Hematopoietic multipotent progenitor cell (in vitro differentiated cells): ENCODE measurements around the gene NHSL1. TPM values are rescaled to one million over a fixed set of nuclear protein-coding genes. Genes with fewer than 3 reads are reported as not detected.

Source experiments
- DNase-seq, 3 donors: peaks; one replicate each; pipeline ENCODE4 v3.0.0-alpha.2; 2011 to 2015; ENCODE audit warnings: low read depth in 2 of 3, low spot score in 2 of 3
- small RNA-seq: library from RNA; depleted of rRNA; stranded (forward); fragments of <200 nt; gene quantifications from one replicate; pipeline ENCODE3, GENCODE V24; 2012
- total RNA-seq: library from RNA; depleted of rRNA; stranded (reverse); fragments of >200 nt; gene quantifications from one replicate; pipeline ENCODE4 v1.2.3, GENCODE V29; 2012

Gene NHSL1
- total RNA-seq, 1 donor, result 1.6 TPM

DNA sequence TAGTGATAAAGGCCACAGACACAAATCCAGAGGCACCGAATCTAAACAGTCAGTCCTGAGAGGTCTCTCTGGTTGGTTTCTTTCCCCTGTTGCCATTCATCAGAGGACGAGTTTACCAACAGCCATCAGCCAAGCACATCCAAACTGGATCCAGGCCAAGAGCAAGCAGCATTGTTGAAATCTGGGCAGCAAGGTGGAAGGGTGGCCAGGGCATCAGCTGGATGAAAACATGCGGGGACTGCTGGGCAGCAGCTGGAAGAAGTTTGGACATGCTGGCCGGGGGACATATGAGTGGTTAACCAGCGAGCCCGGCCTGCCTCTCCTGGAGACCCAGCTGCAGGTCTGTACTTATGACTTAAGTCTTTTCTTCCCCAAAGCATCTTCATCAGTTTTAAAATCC is 121.5 kb downstream of the NHSL1 start, which contains the start of gene SMIM28:
TSS of gene SMIM28 (plus strand) at position 62 of the 400 bp plus-strand sequence. CDS start at position 230, 168 bp downstream.
- DNase-seq, result no peak

- no peak for DNase-seq
Observed at GRCh38 chr6:138377042-138377441, 122.3 kb downstream of the NHSL1 start.

DNA sequence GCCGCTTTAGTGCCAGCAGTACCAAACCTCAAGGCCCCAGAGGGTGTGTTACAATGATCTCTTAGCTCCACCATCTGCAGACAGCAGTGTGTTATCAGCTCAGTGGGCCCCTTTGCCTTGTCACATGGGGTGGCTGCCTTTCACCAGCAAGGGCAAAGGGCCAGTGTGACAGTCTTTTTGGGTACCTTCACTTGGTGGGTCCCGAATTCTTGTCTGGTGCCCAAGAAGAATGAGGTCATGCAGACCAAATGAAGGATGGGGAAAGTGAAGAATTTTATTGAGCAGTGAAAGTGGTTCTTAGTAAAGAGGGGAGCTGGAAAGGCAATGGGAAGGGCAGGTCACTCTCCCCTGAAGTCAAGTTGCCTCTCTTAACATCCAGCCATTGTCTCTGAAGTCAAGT is 124.5 kb downstream of the NHSL1 start:
- DNase-seq, result no peak

DNA sequence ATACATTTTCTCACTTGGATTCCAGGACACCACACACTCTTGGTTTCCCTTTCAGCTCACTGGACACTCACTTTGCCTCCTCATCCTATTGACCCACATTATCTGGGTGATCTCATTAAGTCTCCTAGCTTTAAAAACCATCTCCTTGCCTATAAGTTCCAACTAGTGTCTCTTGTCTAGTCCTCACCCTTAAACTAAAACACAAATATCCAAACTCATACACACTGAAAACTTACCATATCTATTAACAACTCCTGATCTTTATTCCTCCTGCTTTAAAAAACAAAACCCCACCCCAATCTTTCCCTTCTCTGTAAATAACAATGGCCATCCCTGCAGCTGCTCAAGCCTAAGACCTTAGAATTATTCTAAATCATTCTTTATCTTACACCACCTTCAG is 125.1 kb downstream of the NHSL1 start:
- no peak for DNase-seq

GRCh38 chr6:138372711-138373463 is 126.4 kb downstream of the NHSL1 start:
- DNase-seq, result peak in 2 of 3 donors; percentile 32 to 44

Small RNAs within 50 kb of the gene (small RNA-seq; reads per million reads assigned to genes)
- gene AL031003.1 (not detected), gene AL391669.1 (not detected), gene MIR3145 (not detected)

Other genes starting within 250 kb of the NHSL1 start
- gene SMIM28, start 121.6 kb downstream of the NHSL1 start, total RNA-seq, result not detected
- gene HEBP2, start 95.3 kb downstream of the NHSL1 start, total RNA-seq, result 11.6 TPM